ENCODE results near the gene GRIK5. TPM values are rescaled to one million over a fixed set of nuclear protein-coding genes. Genes with fewer than 3 reads are reported as not detected.

GRIK5 gene
- total and polyA plus RNA-seq, 7 experiments from 2014 or later = 0.09 to 3.5 (median 0.74) TPM; not detected in 1

DNA sequence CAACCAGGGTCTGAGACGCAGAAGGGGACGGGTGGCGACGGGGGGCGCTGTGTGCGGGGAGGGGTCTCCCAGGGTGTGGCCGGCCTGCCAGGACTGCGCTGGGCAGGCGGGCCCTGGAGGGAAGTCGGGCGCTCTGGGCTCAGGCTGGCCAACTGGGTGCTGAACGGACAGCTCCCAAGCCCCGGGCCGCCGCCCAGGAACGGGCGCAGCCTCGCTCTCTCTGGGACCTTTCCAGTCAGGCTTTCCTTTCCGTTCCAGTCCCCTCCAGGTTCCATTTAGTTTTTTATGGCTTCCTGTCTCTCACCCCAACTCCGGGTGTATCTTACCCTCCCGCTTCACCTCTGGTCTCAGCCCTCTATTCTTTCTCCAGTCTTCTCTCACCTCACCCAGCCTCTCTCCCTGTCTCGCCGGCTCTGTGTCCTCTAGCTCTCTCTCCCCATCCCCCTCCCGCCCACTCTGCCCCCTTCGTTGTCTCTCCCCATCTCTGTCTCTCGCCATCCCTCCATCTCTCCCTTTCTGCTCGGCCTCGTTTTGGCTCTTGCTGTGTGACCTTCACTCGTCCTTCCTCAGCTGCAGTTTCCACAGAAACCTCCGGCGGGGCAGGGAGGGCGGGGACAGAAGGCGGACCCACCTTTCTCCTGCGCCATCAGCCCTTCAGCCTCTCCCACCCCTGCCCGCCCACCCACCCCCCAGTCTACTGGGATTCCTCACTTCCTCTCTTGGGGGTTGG lies 72.7 kb downstream of the GRIK5 start:
- H3K4me1 Mint-ChIP-seq = peaks cover 23 to 49% (median 44%) of the 10 kb centered on the region in 7 donors
- DNase-seq = peak in 7 of 9 donors; percentile 24 to 62 (median 43)

DNA sequence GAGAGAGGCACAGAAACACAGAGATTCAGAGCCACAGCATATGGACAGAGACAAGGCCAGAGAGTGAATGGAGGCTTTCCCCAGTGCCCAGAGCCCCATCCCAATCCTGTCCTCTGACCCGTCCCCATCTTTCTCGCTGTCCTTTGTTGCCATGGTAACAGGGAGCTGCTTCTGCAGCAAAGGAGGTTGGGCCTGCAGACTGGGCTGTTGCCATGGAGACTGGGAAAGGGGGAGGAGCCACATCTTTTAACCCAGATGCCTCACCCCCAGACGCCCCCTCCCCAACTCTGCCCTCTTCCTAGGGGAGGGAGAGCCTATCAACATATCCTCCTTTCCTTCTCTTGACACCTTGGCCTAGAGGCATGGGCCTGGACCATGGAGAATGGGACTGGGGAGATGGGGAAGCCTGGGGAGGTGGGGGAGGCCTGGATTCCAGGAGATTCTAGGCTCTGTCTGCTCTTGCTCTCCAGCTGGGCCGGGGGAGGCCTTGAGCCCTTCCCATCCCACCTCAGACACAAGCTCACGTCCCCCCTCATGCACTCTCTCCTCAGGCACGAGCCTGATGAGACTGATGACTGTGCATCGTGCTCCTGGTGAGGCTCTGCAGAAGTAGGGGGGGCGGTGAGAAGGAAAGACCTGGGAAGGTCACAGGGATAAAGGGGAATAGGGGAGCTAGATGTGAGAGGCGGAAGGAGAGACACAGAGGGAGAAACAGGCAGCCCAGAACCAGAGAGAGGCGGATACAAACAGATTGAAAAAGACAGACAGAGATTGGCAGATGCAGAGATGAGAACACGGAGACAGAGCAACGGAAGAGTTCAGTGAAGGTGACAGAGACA lies 73.8 kb downstream of the GRIK5 start:
- peaks cover 54 to 68% (median 56%) of the 10 kb centered on the region in 5 donors for H3K27me3 Mint-ChIP-seq
- ATAC-seq = no peak

More for the DNA sequence above, 72.7 kb downstream of the GRIK5 start:
- Histone ChIP-seq H3K36me3 (ENCODE audit: control insufficient read depth in 2 of 3, insufficient read depth in 3 of 3, low read length in 3 of 3) (no peaks in the 10 kb centered on the region), H3K4me3 (ENCODE audit: low read length) (no peak overlapping the region), H3K27me3 (ENCODE audit: control insufficient read depth in 2 of 2, insufficient read depth in 2 of 2, low read length in 2 of 2) (peaks cover 3 to 16% of the 10 kb centered on the region in 2 donors), H3K9me3 (ENCODE audit: control insufficient read depth in 2 of 3, low read length in 3 of 3) (no peaks in the 10 kb centered on the region), H3K27ac (ENCODE audit: low read depth, low read length) (no peak overlapping the region), H3K4me1 (ENCODE audit: control insufficient read depth in 2 of 2, insufficient read depth in 2 of 2, low read length in 2 of 2) (peaks cover 6 to 12% of the 10 kb centered on the region in 2 donors)
- Mint-ChIP-seq H3K27ac (no peak overlapping the region), H3K9me3 (peaks cover 0 to 9% (median 0%) of the 10 kb centered on the region in 11 donors), H3K27me3 (peaks cover 64 to 75% (median 65%) of the 10 kb centered on the region in 5 donors), H3K36me3 (peaks cover 0 to 24% (median 0%) of the 10 kb centered on the region in 5 donors), H3K4me3 (peak overlapping the region in 8 of 10 donors; percentile 14 to 79 (median 48))
- ChIA-PET POLR2A (no interaction called here), CTCF (interaction anchor here (0.6 to 0.8 kb wide), 2 partner anchors 10 to 185 kb away, joined by 3 read pairs; no protein-coding TSS in a partner anchor)
- no peak for ATAC-seq
- intact Hi-C loops (cut with micrococcal nuclease) = no loop called here

DNA sequence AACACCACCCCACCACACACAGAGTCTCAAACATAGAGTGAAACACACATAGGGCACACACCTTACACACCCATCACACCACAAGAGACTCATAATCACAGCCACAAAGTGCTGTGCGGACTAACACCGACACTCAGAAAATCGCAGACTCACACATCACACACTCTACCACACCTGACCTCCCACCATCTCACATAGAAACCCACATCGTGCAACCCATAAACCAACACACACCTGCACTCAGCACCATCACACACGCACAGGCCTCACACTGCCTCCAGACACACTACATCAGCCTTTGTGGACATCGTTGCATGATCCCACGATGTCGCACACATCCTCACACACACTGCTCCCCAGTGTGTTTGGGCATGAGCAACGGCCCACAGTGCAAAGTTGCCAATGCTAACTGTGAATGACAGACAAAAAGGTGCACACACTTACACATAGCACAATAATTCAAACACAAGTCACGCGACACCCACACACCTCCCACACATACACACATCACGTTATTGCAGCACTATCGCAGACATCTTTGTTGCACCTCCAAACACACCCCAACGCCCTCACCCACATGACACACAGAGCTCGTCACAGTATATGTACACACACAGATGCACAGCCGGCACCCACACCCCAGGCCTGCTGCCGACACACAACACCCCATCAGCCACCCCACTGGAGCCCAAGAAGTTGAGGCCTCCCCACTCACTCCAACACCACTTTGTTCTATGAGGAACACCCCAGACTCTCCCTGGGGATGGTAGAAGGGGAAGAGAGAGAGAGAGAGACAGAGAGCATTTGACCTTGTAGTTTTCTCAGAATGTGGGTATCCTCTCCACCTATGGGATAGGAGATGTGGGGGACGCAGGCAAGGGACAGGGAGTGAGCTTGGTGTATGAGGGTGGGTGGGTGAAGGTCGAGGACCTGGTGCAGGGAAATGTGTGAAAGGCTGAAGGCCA lies 74.7 kb downstream of the GRIK5 start:
- Mint-ChIP-seq H3K27me3 (peaks cover 45 to 59% (median 47%) of the 10 kb centered on the region in 5 donors), H3K4me1 (peaks cover 21 to 50% (median 44%) of the 10 kb centered on the region in 7 donors), H3K4me3 (peak overlapping the region; percentile 2 to 79 (median 68)), H3K9me3 (peaks cover 0 to 9% (median 0%) of the 10 kb centered on the region in 11 donors), H3K27ac (peak overlapping the region in 2 of 9 donors; percentile 3 to 48), H3K36me3 (peaks cover 0 to 21% (median 0%) of the 10 kb centered on the region in 5 donors)
- ChIA-PET CTCF (interaction anchor here (0.7 kb wide), 1 partner anchor 40 kb away, joined by 3 read pairs; no protein-coding TSS in a partner anchor), POLR2A (no interaction called here)
- Histone ChIP-seq H3K4me1 (ENCODE audit: control insufficient read depth in 2 of 2, insufficient read depth in 2 of 2, low read length in 2 of 2) (peaks cover 6 to 12% of the 10 kb centered on the region in 2 donors), H3K36me3 (ENCODE audit: control insufficient read depth in 2 of 3, insufficient read depth in 3 of 3, low read length in 3 of 3) (no peaks in the 10 kb centered on the region), H3K27ac (ENCODE audit: low read depth, low read length) (no peak overlapping the region), H3K9me3 (ENCODE audit: control insufficient read depth in 2 of 3, low read length in 3 of 3) (no peaks in the 10 kb centered on the region), H3K4me3 (ENCODE audit: low read length) (no peak overlapping the region), H3K27me3 (ENCODE audit: control insufficient read depth in 2 of 2, insufficient read depth in 2 of 2, low read length in 2 of 2) (peaks cover 3 to 16% of the 10 kb centered on the region in 2 donors)
- intact Hi-C loops (cut with micrococcal nuclease) = loop anchor here (1.0 to 5.0 kb wide), 3 partner anchors 36 to 80 kb away; partner anchors contain the start of gene RABAC1 (in 2 of the 2)
- ATAC-seq (no peak), DNase-seq (no peak)

More for the DNA sequence above, 73.8 kb downstream of the GRIK5 start:
- H3K27me3 ChIP-seq (ENCODE audit: control insufficient read depth in 2 of 2, insufficient read depth in 2 of 2, low read length in 2 of 2) = peaks cover 3 to 16% of the 10 kb centered on the region in 2 donors
- H3K36me3 Mint-ChIP-seq = peaks cover 0 to 21% (median 0%) of the 10 kb centered on the region in 5 donors
- ChIA-PET POLR2A (no interaction called here), CTCF (interaction anchor here (0.6 to 0.8 kb wide), 3 partner anchors 11 to 184 kb away, joined by 3 read pairs; no protein-coding TSS in a partner anchor)
- no peak overlapping the region for H3K27ac ChIP-seq (ENCODE audit: low read depth, low read length)
- peak overlapping the region in 7 of 10 donors; percentile 13 to 79 (median 58) for H3K4me3 Mint-ChIP-seq
- no peak overlapping the region for H3K4me3 ChIP-seq (ENCODE audit: low read length)
- DNase-seq = no peak
- intact Hi-C loops (cut with micrococcal nuclease) = no loop called here
- no peaks in the 10 kb centered on the region for H3K36me3 ChIP-seq (ENCODE audit: control insufficient read depth in 2 of 3, insufficient read depth in 3 of 3, low read length in 3 of 3)
- no peaks in the 10 kb centered on the region for H3K9me3 ChIP-seq (ENCODE audit: control insufficient read depth in 2 of 3, low read length in 3 of 3)
- H3K27ac Mint-ChIP-seq = no peak overlapping the region
- peaks cover 6 to 12% of the 10 kb centered on the region in 2 donors for H3K4me1 ChIP-seq (ENCODE audit: control insufficient read depth in 2 of 2, insufficient read depth in 2 of 2, low read length in 2 of 2)
- H3K4me1 Mint-ChIP-seq = peaks cover 21 to 50% (median 44%) of the 10 kb centered on the region in 7 donors
- peaks cover 0 to 9% (median 0%) of the 10 kb centered on the region in 11 donors for H3K9me3 Mint-ChIP-seq

DNA sequence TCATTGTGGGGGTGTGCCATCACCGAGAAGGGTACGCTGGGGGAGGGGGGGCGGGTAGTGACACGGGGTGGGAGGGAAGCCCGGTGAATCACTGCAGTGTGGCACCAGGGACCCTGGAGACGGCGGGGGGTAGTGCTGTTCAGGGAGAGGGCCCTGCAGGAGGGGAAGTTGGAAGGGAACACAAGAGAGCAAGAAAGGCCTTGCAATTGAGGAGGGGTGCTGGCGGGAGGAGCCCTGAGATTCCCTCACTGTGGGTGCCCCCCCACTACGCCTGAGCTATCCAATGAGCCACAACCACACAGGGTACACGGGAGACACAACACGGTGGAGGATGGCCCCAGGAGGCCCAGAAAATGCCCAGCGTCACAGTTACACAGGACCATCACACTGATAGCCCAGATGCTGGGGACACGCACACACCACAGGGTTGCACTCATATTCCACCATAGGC lies 75.5 kb downstream of the GRIK5 start:
- peaks cover 0 to 9% (median 0%) of the 10 kb centered on the region in 11 donors for H3K9me3 Mint-ChIP-seq
- peak overlapping the region; percentile 44 to 88 (median 72) for H3K4me3 Mint-ChIP-seq
- intact Hi-C loops (cut with micrococcal nuclease) = loop anchor here (1.0 to 5.0 kb wide), 3 partner anchors 35 to 81 kb away; partner anchors contain the start of gene RABAC1 (in 2 of the 2)
- H3K4me3 ChIP-seq (ENCODE audit: low read length) = peak overlapping the region; percentile 74
- ChIA-PET POLR2A (no interaction called here), CTCF (no interaction called here)
- H3K9me3 ChIP-seq (ENCODE audit: control insufficient read depth in 2 of 3, low read length in 3 of 3) = no peaks in the 10 kb centered on the region
- no peaks in the 10 kb centered on the region for H3K36me3 ChIP-seq (ENCODE audit: control insufficient read depth in 2 of 3, insufficient read depth in 3 of 3, low read length in 3 of 3)
- H3K27ac Mint-ChIP-seq = peak overlapping the region in 1 of 9 donors; percentile 48
- no peak overlapping the region for H3K27ac ChIP-seq (ENCODE audit: low read depth, low read length)
- peaks cover 0 to 15% (median 0%) of the 10 kb centered on the region in 5 donors for H3K36me3 Mint-ChIP-seq
- peaks cover 6 to 12% of the 10 kb centered on the region in 2 donors for H3K4me1 ChIP-seq (ENCODE audit: control insufficient read depth in 2 of 2, insufficient read depth in 2 of 2, low read length in 2 of 2)
- H3K27me3 ChIP-seq (ENCODE audit: control insufficient read depth in 2 of 2, insufficient read depth in 2 of 2, low read length in 2 of 2) = peaks cover 3 to 16% of the 10 kb centered on the region in 2 donors
- peak in 1 of 9 donors; percentile 14 for DNase-seq
- H3K4me1 Mint-ChIP-seq = peaks cover 21 to 47% (median 43%) of the 10 kb centered on the region in 7 donors
- no peak for ATAC-seq
- H3K27me3 Mint-ChIP-seq = peaks cover 38 to 51% (median 39%) of the 10 kb centered on the region in 5 donors

DNA sequence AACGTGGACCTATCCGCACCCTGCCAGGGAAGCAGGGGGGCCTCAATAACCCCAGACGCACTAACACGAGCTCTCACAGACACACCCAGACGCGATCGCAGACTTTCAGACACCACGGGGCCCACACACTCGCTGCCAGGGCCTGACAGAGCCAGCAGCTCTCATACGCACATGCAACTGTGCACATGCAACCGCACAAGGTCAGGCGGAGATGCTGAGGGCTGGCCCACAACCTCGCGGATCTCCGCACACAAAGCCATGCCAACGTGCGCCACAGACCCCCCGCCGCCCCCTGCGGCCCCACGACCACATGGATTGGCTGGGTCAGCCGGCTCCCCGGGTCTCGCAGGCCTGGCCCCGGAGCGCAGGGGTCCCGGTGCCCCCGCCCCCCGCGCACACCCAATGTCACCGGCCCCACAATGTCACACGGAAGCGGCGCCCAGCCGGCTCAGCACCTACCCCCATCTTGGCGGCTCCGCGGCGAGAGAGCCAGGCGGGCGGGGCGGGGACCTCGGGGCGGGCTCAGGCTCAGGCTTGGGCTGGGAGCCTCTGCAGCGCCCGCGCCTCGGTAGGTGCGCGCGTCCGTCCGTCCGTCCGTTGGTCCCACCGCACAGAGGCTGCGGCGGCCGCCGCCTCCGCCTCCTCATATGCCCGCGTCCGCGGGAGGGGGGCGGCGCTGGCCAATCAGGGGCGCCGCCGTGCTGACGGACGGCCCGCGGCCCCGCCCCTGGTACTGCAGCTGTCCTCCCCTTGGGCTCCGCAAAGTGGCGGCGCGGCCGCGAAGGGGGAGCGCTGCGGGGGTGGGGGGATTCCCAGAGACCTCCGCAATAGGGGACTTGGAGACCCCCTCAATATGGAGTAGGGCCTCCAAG lies 76.2 kb downstream of the GRIK5 start, which contains the start of gene ATP1A3:
ATP1A3 (minus strand) TSS at position 619 of the 872 bp plus-strand sequence; CDS start at position 465, 154 bp downstream.
- Mint-ChIP-seq H3K4me3 (peak within 1 kb of the TSS; percentile 79 to 92 (median 87)), H3K9me3 (peaks cover 0 to 9% (median 0%) of the 10 kb centered on the region in 11 donors), H3K27me3 (peaks cover 33 to 48% (median 35%) of the 10 kb centered on the region in 5 donors), H3K27ac (peak within 1 kb of the TSS in 7 of 9 donors; percentile 24 to 82 (median 51)), H3K4me1 (peaks cover 18 to 42% (median 38%) of the 10 kb centered on the region in 7 donors), H3K36me3 (peaks cover 0 to 15% (median 0%) of the 10 kb centered on the region in 5 donors)
- ATAC-seq = peak; percentile 86
- H3K4me3 ChIP-seq (ENCODE audit: low read length) = peak within 1 kb of the TSS; percentile 74
- H3K9me3 ChIP-seq (ENCODE audit: control insufficient read depth in 2 of 3, low read length in 3 of 3) = no peaks in the 10 kb centered on the region
- ChIA-PET CTCF (no interaction called here), POLR2A (no interaction called here)
- peak within 1 kb of the TSS; percentile 23 for H3K27ac ChIP-seq (ENCODE audit: low read depth, low read length)
- peaks cover 3 to 16% of the 10 kb centered on the region in 2 donors for H3K27me3 ChIP-seq (ENCODE audit: control insufficient read depth in 2 of 2, insufficient read depth in 2 of 2, low read length in 2 of 2)
- intact Hi-C loops (cut with micrococcal nuclease) = loop anchor here (1.0 to 5.0 kb wide), 3 partner anchors 35 to 81 kb away; partner anchors contain the start of gene RABAC1 (in 2 of the 2)
- no peaks in the 10 kb centered on the region for H3K36me3 ChIP-seq (ENCODE audit: control insufficient read depth in 2 of 3, insufficient read depth in 3 of 3, low read length in 3 of 3)
- DNase-seq = peak; percentile 21 to 69 (median 53)
- H3K4me1 ChIP-seq (ENCODE audit: control insufficient read depth in 2 of 2, insufficient read depth in 2 of 2, low read length in 2 of 2) = peaks cover 6 to 12% of the 10 kb centered on the region in 2 donors
